ENCODE results near the gene OPRL1.

DNA sequence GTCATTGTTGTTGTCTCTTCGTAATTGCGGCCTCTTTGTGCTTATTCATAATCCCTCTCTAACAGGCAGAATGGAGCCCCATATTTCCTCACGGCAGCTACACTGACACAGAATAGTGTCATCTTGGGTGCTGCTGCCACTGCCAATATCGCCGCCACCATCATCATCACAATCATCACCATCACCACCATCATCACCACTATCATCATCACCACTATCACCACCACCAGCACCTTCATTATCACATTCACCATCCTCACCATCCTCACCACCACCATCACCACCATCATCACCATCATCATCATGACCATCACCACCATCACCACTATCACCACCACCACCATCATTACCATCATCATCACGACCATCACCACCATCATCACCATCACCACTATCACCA is 16.7 kb downstream of the OPRL1 start:
- TF ChIP-seq, protein P1, sequence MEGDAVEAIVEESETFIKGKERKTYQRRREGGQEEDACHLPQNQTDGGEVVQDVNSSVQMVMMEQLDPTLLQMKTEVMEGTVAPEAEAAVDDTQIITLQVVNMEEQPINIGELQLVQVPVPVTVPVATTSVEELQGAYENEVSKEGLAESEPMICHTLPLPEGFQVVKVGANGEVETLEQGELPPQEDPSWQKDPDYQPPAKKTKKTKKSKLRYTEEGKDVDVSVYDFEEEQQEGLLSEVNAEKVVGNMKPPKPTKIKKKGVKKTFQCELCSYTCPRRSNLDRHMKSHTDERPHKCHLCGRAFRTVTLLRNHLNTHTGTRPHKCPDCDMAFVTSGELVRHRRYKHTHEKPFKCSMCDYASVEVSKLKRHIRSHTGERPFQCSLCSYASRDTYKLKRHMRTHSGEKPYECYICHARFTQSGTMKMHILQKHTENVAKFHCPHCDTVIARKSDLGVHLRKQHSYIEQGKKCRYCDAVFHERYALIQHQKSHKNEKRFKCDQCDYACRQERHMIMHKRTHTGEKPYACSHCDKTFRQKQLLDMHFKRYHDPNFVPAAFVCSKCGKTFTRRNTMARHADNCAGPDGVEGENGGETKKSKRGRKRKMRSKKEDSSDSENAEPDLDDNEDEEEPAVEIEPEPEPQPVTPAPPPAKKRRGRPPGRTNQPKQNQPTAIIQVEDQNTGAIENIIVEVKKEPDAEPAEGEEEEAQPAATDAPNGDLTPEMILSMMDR (conservative IDR thresholded peaks at IDR 0.05 in 1 of 2, IDR thresholded peaks at IDR 0.05 in 1 of 2; ENCODE audit: extremely low read depth in 1 of 2, insufficient read depth in 1 of 2, low read depth in 1 of 2, low read length in 2 of 2), result no peak
- TF ChIP-seq EZH2 (IDR thresholded peaks at IDR 0.05; ENCODE audit: borderline replicate concordance, low read length), result no peak
